ENCODE measurements around the gene DHX35. TPM values are rescaled to one million over a fixed set of nuclear protein-coding genes. Genes with fewer than 3 reads are reported as not detected.

Gene DHX35
- total RNA-seq, 1 experiment from 2014 or later: 11.2 TPM

DNA sequence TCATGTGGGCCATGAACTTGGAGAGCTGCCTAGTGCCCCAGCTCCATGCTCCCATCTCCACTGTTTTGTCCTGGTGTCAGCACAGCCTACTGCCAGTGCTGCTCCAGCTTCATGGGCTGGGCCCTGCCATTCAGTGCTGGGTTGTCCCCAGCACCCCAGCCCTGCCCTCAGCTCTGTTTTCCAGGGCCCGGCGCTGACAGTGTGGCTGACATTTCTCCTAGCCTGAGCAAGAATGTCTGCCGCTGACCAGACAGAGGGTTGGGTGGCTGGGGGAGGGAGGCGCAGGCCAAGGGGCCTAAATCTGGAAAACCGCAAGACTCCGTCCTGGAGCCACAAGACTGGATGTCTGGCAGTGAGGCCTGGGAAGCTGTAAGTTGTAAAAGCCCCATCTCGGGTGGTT, 78.9 kb downstream of the DHX35 start:
- Histone ChIP-seq H3K4me2 (ENCODE audit: low read length) (no peak overlapping the region), H4K20me1 (ENCODE audit: insufficient read depth) (no peaks in the 10 kb centered on the region), H3K9me3 (ENCODE audit: control insufficient read depth in 1 of 2, insufficient read depth in 1 of 2, low read depth in 1 of 2, low read length in 2 of 2) (no peaks in the 10 kb centered on the region), H3K27me3 (ENCODE audit: insufficient read depth, low read length) (no peaks in the 10 kb centered on the region), H3K9me2 (ENCODE audit: insufficient read depth) (no peaks in the 10 kb centered on the region), H3K36me3 (ENCODE audit: control insufficient read depth in 1 of 2, insufficient read depth in 2 of 2, low read length in 2 of 2) (peaks cover 4 to 10% of the 10 kb centered on the region in 2 experiments; a peak in 3 of 4 replicates), H3K4me1 (ENCODE audit: control insufficient read depth in 1 of 2, insufficient read depth in 2 of 2, low read length in 2 of 2) (no peaks in the 10 kb centered on the region), H2AFZ (ENCODE audit: low read depth, low read length, poor library complexity, severe bottlenecking) (no peak overlapping the region), H3K9ac (ENCODE audit: low read length) (no peak overlapping the region), H3K4me3 (replicated peaks in 1 of 2; ENCODE audit: low read depth in 1 of 2, low read length in 2 of 2) (no peak overlapping the region), H3K27ac (ENCODE audit: low read depth, low read length) (no peak overlapping the region), H3K79me2 (ENCODE audit: insufficient read depth, low read length) (no peaks in the 10 kb centered on the region)
- DNase-seq (ENCODE audit: low read depth, low spot score) (no peak), ATAC-seq (no peak)
- no TSS peak for BruUV-seq (replicated peaks)
- POLR2A ChIA-PET: no interaction called here
- RAD21 ChIA-PET (ENCODE audit: low non-redundant PET in 1 of 2, low total read pairs in 2 of 2, uncharacterized antibody in 2 of 2, unreplicated experiment in 2 of 2): no interaction called here
- no peak for TF ChIP-seq TCF7L2 (IDR thresholded peaks at IDR 0.05; ENCODE audit: borderline replicate concordance, extremely low read depth, insufficient read depth, insufficient read length)
- TF ChIP-seq EGR1 (IDR thresholded peaks at IDR 0.05; ENCODE audit: low read depth): no peak
- TF ChIP-seq RAD21 (IDR thresholded peaks at IDR 0.05; ENCODE audit: low read depth): no peak
- TF ChIP-seq CBX3 (IDR thresholded peaks at IDR 0.05; ENCODE audit: low read depth): no peak
- TF ChIP-seq CTCF (IDR thresholded peaks at IDR 0.05 in 2 of 3, conservative IDR thresholded peaks at IDR 0.05 in 1 of 3; ENCODE audit: borderline replicate concordance in 1 of 3, insufficient read depth in 1 of 3, low read depth in 2 of 3, low read length in 2 of 3): no peak
- TF ChIP-seq JUND (IDR thresholded peaks at IDR 0.05): no peak
- no peak for TF ChIP-seq REST (IDR thresholded peaks at IDR 0.05; ENCODE audit: low read depth)
- no peak for TF ChIP-seq SIN3A (IDR thresholded peaks at IDR 0.05; ENCODE audit: low read depth)
- TF ChIP-seq SP1 (IDR thresholded peaks at IDR 0.05; ENCODE audit: low read depth): no peak
- TF ChIP-seq ZNF274 (IDR thresholded peaks at IDR 0.05; ENCODE audit: low read depth, low read length): no peak
- no peak for TF ChIP-seq YY1 (IDR thresholded peaks at IDR 0.05; ENCODE audit: extremely low read depth, insufficient replicate concordance, low read depth, low read length)
- TF ChIP-seq, protein P1, sequence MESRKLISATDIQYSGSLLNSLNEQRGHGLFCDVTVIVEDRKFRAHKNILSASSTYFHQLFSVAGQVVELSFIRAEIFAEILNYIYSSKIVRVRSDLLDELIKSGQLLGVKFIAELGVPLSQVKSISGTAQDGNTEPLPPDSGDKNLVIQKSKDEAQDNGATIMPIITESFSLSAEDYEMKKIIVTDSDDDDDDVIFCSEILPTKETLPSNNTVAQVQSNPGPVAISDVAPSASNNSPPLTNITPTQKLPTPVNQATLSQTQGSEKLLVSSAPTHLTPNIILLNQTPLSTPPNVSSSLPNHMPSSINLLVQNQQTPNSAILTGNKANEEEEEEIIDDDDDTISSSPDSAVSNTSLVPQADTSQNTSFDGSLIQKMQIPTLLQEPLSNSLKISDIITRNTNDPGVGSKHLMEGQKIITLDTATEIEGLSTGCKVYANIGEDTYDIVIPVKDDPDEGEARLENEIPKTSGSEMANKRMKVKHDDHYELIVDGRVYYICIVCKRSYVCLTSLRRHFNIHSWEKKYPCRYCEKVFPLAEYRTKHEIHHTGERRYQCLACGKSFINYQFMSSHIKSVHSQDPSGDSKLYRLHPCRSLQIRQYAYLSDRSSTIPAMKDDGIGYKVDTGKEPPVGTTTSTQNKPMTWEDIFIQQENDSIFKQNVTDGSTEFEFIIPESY (IDR thresholded peaks at IDR 0.05; ENCODE audit: extremely low read depth, insufficient replicate concordance, low read length): no peak
- no peak for TF ChIP-seq CEBPB (IDR thresholded peaks at IDR 0.05; ENCODE audit: low read depth)
- no peak for TF ChIP-seq SRF (IDR thresholded peaks at IDR 0.05; ENCODE audit: low read depth)
- TF ChIP-seq, protein P2, sequence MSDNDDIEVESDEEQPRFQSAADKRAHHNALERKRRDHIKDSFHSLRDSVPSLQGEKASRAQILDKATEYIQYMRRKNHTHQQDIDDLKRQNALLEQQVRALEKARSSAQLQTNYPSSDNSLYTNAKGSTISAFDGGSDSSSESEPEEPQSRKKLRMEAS (IDR thresholded peaks at IDR 0.05): no peak
- TF ChIP-seq POLR2A (IDR thresholded peaks at IDR 0.05; ENCODE audit: borderline replicate concordance, extremely low read depth, insufficient read depth, insufficient read length): no peak
- no peak for TF ChIP-seq ELF1 (IDR thresholded peaks at IDR 0.05; ENCODE audit: borderline replicate concordance, low read depth)
- TF ChIP-seq EZH2 (IDR thresholded peaks at IDR 0.05): no peak
- no peak for TF ChIP-seq POLR2AphosphoS5 (IDR thresholded peaks at IDR 0.05; ENCODE audit: low read depth, low read length)
- no peak for TF ChIP-seq ZFX (IDR thresholded peaks at IDR 0.05)
- CTCF ChIA-PET: interaction anchor here (1.2 kb wide), 1 partner anchor 9 kb away, joined by 6 read pairs; no protein-coding TSS in a partner anchor
- intact Hi-C loops (cut with micrococcal nuclease): no loop called here

All from HCT116 (cell line).